GM23338 (cell line): ENCODE data around the gene ANKS1B.

Source experiments
- CREB1 ChIP-seq: fragments of 250-450 bp; sonication (Bioruptor Pico); IDR thresholded peaks from 2 replicates; pipeline ENCODE4 v1.5.0; 2020; ENCODE audit warnings: low read depth, mild to moderate bottlenecking, moderate library complexity
- CTCF ChIP-seq, 2 experiments: fragments of 200-600 bp in 1 of 2; sonication (generic) in 1 of 2; conservative IDR thresholded peaks; 2 replicates each; pipeline versions ENCODE4 v1.5.1 to v1.6.1; 2016 to 2017; ENCODE audit warnings: antibody characterized with exemption in 2 of 2, low read depth in 2 of 2, mild to moderate bottlenecking in 2 of 2, moderate library complexity in 1 of 2
- EZH2 ChIP-seq: fragments of 200-600 bp; sonication (generic); IDR thresholded peaks from one replicate; pipeline ENCODE4 v1.8.0; 2017; ENCODE audit warnings: antibody characterized with exemption, mild to moderate bottlenecking, low read depth; ENCODE audit not compliant: unreplicated experiment
- NANOG ChIP-seq: IDR thresholded peaks from 2 replicates; pipeline ENCODE4 v1.6.1; 2016; ENCODE audit warnings: antibody characterized with exemption, borderline replicate concordance
- POLR2AphosphoS5 ChIP-seq: IDR thresholded peaks from 2 replicates; pipeline ENCODE4 v1.6.1; 2016; ENCODE audit warnings: antibody characterized with exemption, low read depth
- REST ChIP-seq: IDR thresholded peaks from one replicate; pipeline ENCODE4 v1.6.1; 2018; ENCODE audit warnings: antibody characterized with exemption; ENCODE audit not compliant: unreplicated experiment
- ZNF114 ChIP-seq: fragments of 250-450 bp; sonication (Bioruptor Pico); IDR thresholded peaks from 2 replicates; pipeline ENCODE4 v1.5.0; 2020; ENCODE audit warnings: mild to moderate bottlenecking, moderate library complexity

GRCh38 chr12:99234702-99235101, 750.0 kb downstream of the ANKS1B start:
- no peak for TF ChIP-seq CTCF (conservative IDR thresholded peaks at IDR 0.05; ENCODE audit: low read depth in 2 of 2)
- TF ChIP-seq REST: no peak
- TF ChIP-seq CREB1 (CRISPR knock-in tag): no peak
- no peak for TF ChIP-seq EZH2
- TF ChIP-seq POLR2AphosphoS5: no peak
- no peak for TF ChIP-seq NANOG
- no peak for TF ChIP-seq ZNF114 (CRISPR knock-in tag)
